ENCODE results near the gene CNBD2. TPM values are rescaled to one million over a fixed set of nuclear protein-coding genes. Genes with fewer than 3 reads are reported as not detected.
A peak's percentile ranks its signal among the peaks of the same experiment; 100 is the strongest.
"Not testable (repeated sequence)": the region's sequence is repeated elsewhere in the genome, so short reads cannot be mapped to it uniquely, and the experiment has no call there.

CNBD2 gene
- total and polyA plus RNA-seq, 2 donors from 2014 or later = 7.4 to 11.4 TPM

GRCh38 chr20:35954907-35955251 lies 13.5 kb upstream of the CNBD2 start:
- Histone ChIP-seq H3K4me3 (ENCODE audit: low read length in 3 of 3) (peak overlapping the region; percentile 84 to 95 (median 93)), H3K36me3 (ENCODE audit: control insufficient read depth in 2 of 3, insufficient read depth in 3 of 3, low read length in 3 of 3) (no peaks in the 10 kb centered on the region), H3K27me3 (ENCODE audit: control insufficient read depth, insufficient read depth, low read length) (no peaks in the 10 kb centered on the region), H3K9me3 (ENCODE audit: control insufficient read depth in 2 of 3, insufficient read depth in 1 of 3, low read length in 3 of 3) (no peaks in the 10 kb centered on the region), H3K4me1 (ENCODE audit: control insufficient read depth in 2 of 3, insufficient read depth in 2 of 3, low read depth in 1 of 3, low read length in 3 of 3) (peaks cover 0 to 12% (median 3%) of the 10 kb centered on the region in 3 donors), H3K27ac (ENCODE audit: low read depth in 2 of 2, low read length in 2 of 2) (peak overlapping the region; percentile 96 to 99), H3K9ac (ENCODE audit: low read length in 3 of 3) (peak overlapping the region; percentile 57 to 97 (median 93))
- TF ChIP-seq CTCF (IDR thresholded peaks at IDR 0.05; ENCODE audit: borderline replicate concordance, extremely low read depth, insufficient read depth) = no peak
- intact Hi-C loops (cut with DNase I) = no loop called here
- DNase-seq (no peak), FAIRE-seq (no peak)

GRCh38 chr20:35956616-35957015 lies 11.8 kb upstream of the CNBD2 start:
- FAIRE-seq (no peak), DNase-seq (no peak)
- no peak overlapping the region for H3K27ac ChIP-seq (ENCODE audit: low read depth in 2 of 2, low read length in 2 of 2)
- H3K36me3 ChIP-seq (ENCODE audit: control insufficient read depth in 2 of 3, insufficient read depth in 3 of 3, low read length in 3 of 3) = no peaks in the 10 kb centered on the region
- intact Hi-C loops (cut with DNase I) = no loop called here
- peaks cover 0 to 12% (median 3%) of the 10 kb centered on the region in 3 donors for H3K4me1 ChIP-seq (ENCODE audit: control insufficient read depth in 2 of 3, insufficient read depth in 2 of 3, low read depth in 1 of 3, low read length in 3 of 3)
- H3K27me3 ChIP-seq (ENCODE audit: control insufficient read depth, insufficient read depth, low read length) = no peaks in the 10 kb centered on the region
- H3K9me3 ChIP-seq (ENCODE audit: control insufficient read depth in 2 of 3, insufficient read depth in 1 of 3, low read length in 3 of 3) = no peaks in the 10 kb centered on the region
- no peak overlapping the region for H3K4me3 ChIP-seq (ENCODE audit: low read length in 3 of 3)
- TF ChIP-seq CTCF (IDR thresholded peaks at IDR 0.05; ENCODE audit: borderline replicate concordance, extremely low read depth, insufficient read depth) = no peak
- H3K9ac ChIP-seq (ENCODE audit: low read length in 3 of 3) = no peak overlapping the region

DNA sequence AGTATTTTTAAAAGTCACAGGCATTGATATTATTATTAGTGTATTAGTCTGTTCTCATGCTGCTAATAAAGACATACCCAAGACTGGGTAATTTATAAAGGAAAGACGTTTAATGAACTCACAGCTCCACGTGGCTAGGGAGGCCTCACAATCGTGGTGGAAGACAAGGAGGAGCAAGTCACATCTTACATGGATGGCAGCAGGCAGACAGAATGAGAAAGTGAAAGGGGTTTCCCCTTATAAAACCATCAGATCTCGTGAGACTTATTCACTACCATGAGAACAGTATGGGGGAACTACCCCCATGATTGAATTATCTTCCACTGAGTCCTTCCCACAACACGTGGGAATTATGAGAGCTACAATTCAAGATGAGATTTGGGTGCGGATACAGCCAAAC lies 9.1 kb upstream of the CNBD2 start:
- not testable (repeated sequence) for H3K4me1 ChIP-seq (ENCODE audit: control insufficient read depth in 2 of 3, insufficient read depth in 2 of 3, low read depth in 1 of 3, low read length in 3 of 3)

DNA sequence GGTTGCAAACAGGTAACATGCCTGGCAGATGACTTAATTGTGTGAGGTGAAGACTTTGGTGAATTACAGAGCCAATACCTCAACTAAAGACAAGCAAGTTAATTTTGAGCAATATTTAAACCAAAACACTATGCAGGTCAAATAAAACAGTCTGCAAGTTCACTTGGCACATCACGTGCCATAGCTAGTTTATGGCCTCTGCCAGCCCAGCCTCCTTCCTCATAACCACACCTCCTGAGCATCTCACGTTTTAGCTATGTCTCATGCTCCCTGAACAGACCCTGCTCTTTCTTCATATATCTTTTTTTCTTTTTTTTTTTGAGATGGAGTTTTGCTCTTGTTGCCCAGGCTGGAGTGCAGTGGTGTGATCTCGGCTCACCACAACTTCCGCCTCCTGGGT lies 4.5 kb upstream of the CNBD2 start:
- FAIRE-seq = no peak

More for the DNA sequence above, 9.1 kb upstream of the CNBD2 start:
- intact Hi-C loops (cut with DNase I); H3K27me3 ChIP-seq (ENCODE audit: control insufficient read depth, insufficient read depth, low read length); H3K4me3 ChIP-seq (ENCODE audit: low read length in 3 of 3); H3K27ac ChIP-seq (ENCODE audit: low read depth in 2 of 2, low read length in 2 of 2); FAIRE-seq; H3K36me3 ChIP-seq (ENCODE audit: control insufficient read depth in 2 of 3, insufficient read depth in 3 of 3, low read length in 3 of 3); DNase-seq; H3K9ac ChIP-seq (ENCODE audit: low read length in 3 of 3); H3K9me3 ChIP-seq (ENCODE audit: control insufficient read depth in 2 of 3, insufficient read depth in 1 of 3, low read length in 3 of 3): not testable (repeated sequence)

More for the DNA sequence above, 4.5 kb upstream of the CNBD2 start:
- Histone ChIP-seq H3K4me3 (ENCODE audit: low read length in 3 of 3) (no peak overlapping the region), H3K27me3 (ENCODE audit: control insufficient read depth, insufficient read depth, low read length) (no peaks in the 10 kb centered on the region), H3K4me1 (ENCODE audit: control insufficient read depth in 2 of 3, insufficient read depth in 2 of 3, low read depth in 1 of 3, low read length in 3 of 3) (no peaks in the 10 kb centered on the region), H3K27ac (ENCODE audit: low read depth in 2 of 2, low read length in 2 of 2) (no peak overlapping the region), H3K9ac (ENCODE audit: low read length in 3 of 3) (no peak overlapping the region), H3K9me3 (ENCODE audit: control insufficient read depth in 2 of 3, insufficient read depth in 1 of 3, low read length in 3 of 3) (no peaks in the 10 kb centered on the region), H3K36me3 (ENCODE audit: control insufficient read depth in 2 of 3, insufficient read depth in 3 of 3, low read length in 3 of 3) (no peaks in the 10 kb centered on the region)
- TF ChIP-seq CTCF (IDR thresholded peaks at IDR 0.05; ENCODE audit: borderline replicate concordance, extremely low read depth, insufficient read depth) = no peak
- intact Hi-C loops (cut with DNase I) = no loop called here
- no peak for DNase-seq
